ENCODE data around the gene TEAD1. TPM values are rescaled to one million over a fixed set of nuclear protein-coding genes. Genes with fewer than 3 reads are reported as not detected.
A peak's percentile ranks its signal among the peaks of the same experiment; 100 is the strongest.

TEAD1 gene
- polyA plus RNA-seq, 1 experiment = 113 TPM

DNA sequence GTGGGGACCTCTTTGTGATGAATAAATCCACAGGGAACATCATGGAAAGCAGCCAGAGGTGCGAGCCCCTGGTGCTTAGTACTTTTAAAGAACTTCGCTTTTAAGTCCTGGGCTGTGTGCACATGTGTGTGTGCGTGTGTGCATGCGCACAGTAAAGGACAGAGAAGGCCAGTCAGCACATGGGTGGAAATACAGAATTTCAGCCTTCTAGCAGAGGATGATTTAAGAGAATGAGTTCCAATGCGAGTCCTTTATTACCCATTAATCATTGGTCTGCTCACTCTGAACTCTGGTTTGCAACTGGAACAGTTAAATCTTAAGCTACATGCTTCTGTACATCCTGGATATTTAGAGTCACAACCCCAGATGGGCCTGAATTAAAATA lies 18.9 kb downstream of the TEAD1 start:
- no peak for DNase-seq (ENCODE audit: low read depth, low spot score)
- TF ChIP-seq, protein P1, sequence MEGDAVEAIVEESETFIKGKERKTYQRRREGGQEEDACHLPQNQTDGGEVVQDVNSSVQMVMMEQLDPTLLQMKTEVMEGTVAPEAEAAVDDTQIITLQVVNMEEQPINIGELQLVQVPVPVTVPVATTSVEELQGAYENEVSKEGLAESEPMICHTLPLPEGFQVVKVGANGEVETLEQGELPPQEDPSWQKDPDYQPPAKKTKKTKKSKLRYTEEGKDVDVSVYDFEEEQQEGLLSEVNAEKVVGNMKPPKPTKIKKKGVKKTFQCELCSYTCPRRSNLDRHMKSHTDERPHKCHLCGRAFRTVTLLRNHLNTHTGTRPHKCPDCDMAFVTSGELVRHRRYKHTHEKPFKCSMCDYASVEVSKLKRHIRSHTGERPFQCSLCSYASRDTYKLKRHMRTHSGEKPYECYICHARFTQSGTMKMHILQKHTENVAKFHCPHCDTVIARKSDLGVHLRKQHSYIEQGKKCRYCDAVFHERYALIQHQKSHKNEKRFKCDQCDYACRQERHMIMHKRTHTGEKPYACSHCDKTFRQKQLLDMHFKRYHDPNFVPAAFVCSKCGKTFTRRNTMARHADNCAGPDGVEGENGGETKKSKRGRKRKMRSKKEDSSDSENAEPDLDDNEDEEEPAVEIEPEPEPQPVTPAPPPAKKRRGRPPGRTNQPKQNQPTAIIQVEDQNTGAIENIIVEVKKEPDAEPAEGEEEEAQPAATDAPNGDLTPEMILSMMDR (IDR thresholded peaks at IDR 0.05; ENCODE audit: low read depth, low read length) = no peak
- CTCF ChIA-PET = interaction anchor here (0.8 to 1.6 kb wide), 3 partner anchors 196 to 406 kb away, joined by 3 to 5 read pairs (median 3); no protein-coding TSS in a partner anchor
- Histone ChIP-seq H3K27me3 (ENCODE audit: control insufficient read depth, insufficient read depth, low read length) (no peaks in the 10 kb centered on the region), H3K9me3 (ENCODE audit: control insufficient read depth, insufficient read depth, low read length) (no peaks in the 10 kb centered on the region), H3K4me3 (ENCODE audit: low read depth, low read length) (peak overlapping the region; percentile 21; the same call in 1 of the 2 replicates), H3K27ac (ENCODE audit: low read depth, low read length) (peak overlapping the region; percentile 97)
- POLR2A ChIA-PET = interaction anchor here (1.0 to 2.1 kb wide), 4 partner anchors 11 to 406 kb away, joined by 3 to 8 read pairs (median 4); partner anchors contain the start of gene PARVA

DNA sequence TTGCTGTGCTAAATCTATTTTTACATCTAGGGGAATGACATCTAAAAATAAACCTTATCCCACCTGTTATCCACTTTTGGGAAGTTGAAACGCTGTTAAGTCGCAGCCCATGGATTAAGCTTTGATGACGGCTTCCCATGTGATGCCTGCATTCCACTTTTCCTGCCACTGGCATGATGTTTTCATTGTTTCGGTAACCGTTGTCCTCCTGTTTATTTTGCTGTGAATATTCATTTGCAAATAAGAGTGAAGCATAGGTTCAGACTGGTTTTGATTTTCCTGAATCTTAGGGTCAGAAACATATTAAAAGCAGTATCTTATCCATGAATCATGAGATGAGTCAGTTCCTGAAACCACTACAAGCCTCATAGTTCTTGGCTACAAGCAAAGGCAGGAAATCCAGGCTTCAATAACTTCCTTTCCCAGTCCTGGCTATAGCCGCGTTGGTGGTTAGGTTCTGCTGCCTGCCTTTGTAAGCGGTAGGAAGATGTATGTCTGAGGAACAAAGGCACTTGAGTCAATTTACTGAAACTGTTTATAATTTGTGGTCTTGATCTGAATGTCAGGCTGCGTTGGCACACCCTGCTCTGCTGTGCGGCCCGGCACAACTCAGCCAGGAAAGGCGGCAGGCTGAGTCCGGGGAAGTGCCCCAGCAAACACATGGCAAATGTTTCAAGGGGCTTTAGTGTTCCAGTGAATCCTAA lies 19.4 kb downstream of the TEAD1 start:
- ChIA-PET CTCF (interaction anchor here (0.8 to 1.6 kb wide), 3 partner anchors 195 to 407 kb away, joined by 3 to 5 read pairs (median 3); no protein-coding TSS in a partner anchor), POLR2A (interaction anchor here (1.0 to 1.3 kb wide), 2 partner anchors 10 to 316 kb away, joined by 3 to 4 read pairs; partner anchors contain the start of gene PARVA)
- Histone ChIP-seq H3K9me3 (ENCODE audit: control insufficient read depth, insufficient read depth, low read length) (no peaks in the 10 kb centered on the region), H3K27ac (ENCODE audit: low read depth, low read length) (peak overlapping the region; percentile 97), H3K4me3 (ENCODE audit: low read depth, low read length) (peak overlapping the region; percentile 46), H3K27me3 (ENCODE audit: control insufficient read depth, insufficient read depth, low read length) (no peaks in the 10 kb centered on the region)
- DNase-seq (ENCODE audit: low read depth, low spot score) = peak; percentile 94
- TF ChIP-seq, protein P1 (IDR thresholded peaks at IDR 0.05; ENCODE audit: low read depth, low read length) = 0 out of 2 replicates have a peak, but pooled peaks have one; percentile 6

DNA sequence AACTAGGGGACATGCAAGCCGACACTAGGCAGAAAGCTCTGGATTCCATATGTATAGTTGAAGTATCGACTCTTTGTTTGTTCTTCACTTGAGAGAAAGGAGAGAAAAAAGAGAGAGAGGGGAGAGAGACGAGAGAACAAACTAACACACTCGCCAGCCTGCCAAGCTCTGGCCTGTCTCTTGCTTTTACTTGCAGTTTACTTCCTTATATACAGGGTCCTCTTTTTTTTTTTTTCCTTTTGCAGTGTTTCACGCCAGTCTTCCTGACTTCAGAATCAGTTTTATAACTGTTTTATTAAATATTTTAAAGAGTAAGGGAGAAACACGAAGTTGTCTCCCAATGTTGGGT lies 19.9 kb downstream of the TEAD1 start:
- no peak for DNase-seq (ENCODE audit: low read depth, low spot score)

DNA sequence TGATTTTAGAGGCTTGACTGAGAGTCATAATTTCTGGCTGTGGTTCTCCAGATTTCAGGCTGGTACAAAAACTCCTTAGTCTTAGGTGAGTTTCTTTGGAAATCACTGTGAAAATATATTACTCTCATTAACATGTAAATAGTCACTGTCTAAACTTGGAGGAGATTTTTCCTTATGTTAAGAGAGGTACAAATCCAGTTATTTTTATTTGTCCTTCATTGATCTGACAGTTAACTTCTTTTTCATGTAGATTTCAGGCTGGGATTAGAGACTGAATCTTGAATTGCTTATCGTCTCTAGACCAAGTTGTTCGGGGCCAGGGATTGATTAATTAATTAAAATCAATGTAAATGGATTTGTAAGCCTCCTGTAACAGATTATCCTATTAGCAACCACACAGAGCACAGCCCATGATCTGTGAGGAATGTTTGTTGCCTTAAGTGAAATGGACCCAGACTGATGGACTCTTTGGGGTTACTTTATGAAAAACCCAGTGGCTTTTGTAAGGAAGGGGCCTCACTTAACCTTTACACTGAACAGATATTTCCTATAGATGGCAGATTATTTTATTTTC lies 21.1 kb downstream of the TEAD1 start:
- DNase-seq (ENCODE audit: low read depth, low spot score) = no peak
- H3K4me3 ChIP-seq (ENCODE audit: low read depth, low read length) = no peak overlapping the region
- H3K27me3 ChIP-seq (ENCODE audit: control insufficient read depth, insufficient read depth, low read length) = no peaks in the 10 kb centered on the region
- H3K27ac ChIP-seq (ENCODE audit: low read depth, low read length) = no peak overlapping the region
- ChIA-PET CTCF (interaction anchor here (0.8 kb wide), 1 partner anchor 200 kb away, joined by 4 read pairs; no protein-coding TSS in a partner anchor), POLR2A (no interaction called here)
- TF ChIP-seq, protein P1 (IDR thresholded peaks at IDR 0.05; ENCODE audit: low read depth, low read length) = no peak
- no peaks in the 10 kb centered on the region for H3K9me3 ChIP-seq (ENCODE audit: control insufficient read depth, insufficient read depth, low read length)

More for the DNA sequence above, 19.9 kb downstream of the TEAD1 start:
- no peaks in the 10 kb centered on the region for H3K9me3 ChIP-seq (ENCODE audit: control insufficient read depth, insufficient read depth, low read length)
- ChIA-PET POLR2A (interaction anchor here (1.3 kb wide), 1 partner anchor 10 kb away, joined by 3 read pairs; no protein-coding TSS in a partner anchor), CTCF (interaction anchor here (0.5 to 1.0 kb wide), 2 partner anchors 209 to 278 kb away, joined by 3 read pairs; no protein-coding TSS in a partner anchor)
- peak overlapping the region; percentile 46 for H3K4me3 ChIP-seq (ENCODE audit: low read depth, low read length)
- H3K27ac ChIP-seq (ENCODE audit: low read depth, low read length) = peak overlapping the region; percentile 97
- H3K27me3 ChIP-seq (ENCODE audit: control insufficient read depth, insufficient read depth, low read length) = no peaks in the 10 kb centered on the region
- TF ChIP-seq, protein P1 (IDR thresholded peaks at IDR 0.05; ENCODE audit: low read depth, low read length) = no peak

DNA sequence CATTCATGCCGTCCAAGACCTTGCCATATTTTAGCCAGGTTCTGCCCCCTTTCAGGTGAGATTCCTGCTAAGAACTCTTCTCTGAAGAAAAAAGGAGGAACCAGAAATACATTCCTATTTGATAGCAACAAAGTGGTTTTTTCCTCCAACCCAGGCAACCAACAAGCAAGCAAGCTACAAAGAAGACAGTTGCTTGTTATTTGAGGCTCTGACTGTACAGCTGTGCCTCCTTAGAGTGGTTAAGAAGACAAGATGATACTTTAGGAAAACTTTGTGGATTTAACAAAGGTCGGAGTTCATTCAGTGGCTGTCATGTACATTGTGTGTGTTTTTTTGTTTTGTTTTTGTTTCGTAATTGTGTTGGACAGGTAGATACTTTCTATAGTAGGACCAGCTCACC lies 21.7 kb downstream of the TEAD1 start:
- Histone ChIP-seq H3K27ac (ENCODE audit: low read depth, low read length) (no peak overlapping the region), H3K27me3 (ENCODE audit: control insufficient read depth, insufficient read depth, low read length) (no peaks in the 10 kb centered on the region), H3K9me3 (ENCODE audit: control insufficient read depth, insufficient read depth, low read length) (no peaks in the 10 kb centered on the region), H3K4me3 (ENCODE audit: low read depth, low read length) (no peak overlapping the region)
- POLR2A ChIA-PET = no interaction called here
- CTCF ChIA-PET = interaction anchor here (1.2 kb wide), 1 partner anchor 193 kb away, joined by 4 read pairs; no protein-coding TSS in a partner anchor
- no peak for DNase-seq (ENCODE audit: low read depth, low spot score)
- TF ChIP-seq, protein P1 (IDR thresholded peaks at IDR 0.05; ENCODE audit: low read depth, low read length) = no peak

Measured in AG04450 (cell line).